Raji (cell line): ENCODE results near the gene SLIT2.

Source experiments
- POLR2A ChIP-seq: IDR thresholded peaks from 2 replicates; pipeline ENCODE4 v1.6.1; 2011; ENCODE audit warnings: low read depth, low read length, control low read depth; ENCODE audit not compliant: insufficient read depth

Gene SLIT2

GRCh38 chr4:20256381-20256881 lies 4.7 kb downstream of the SLIT2 start:
- no peak for TF ChIP-seq POLR2A

DNA sequence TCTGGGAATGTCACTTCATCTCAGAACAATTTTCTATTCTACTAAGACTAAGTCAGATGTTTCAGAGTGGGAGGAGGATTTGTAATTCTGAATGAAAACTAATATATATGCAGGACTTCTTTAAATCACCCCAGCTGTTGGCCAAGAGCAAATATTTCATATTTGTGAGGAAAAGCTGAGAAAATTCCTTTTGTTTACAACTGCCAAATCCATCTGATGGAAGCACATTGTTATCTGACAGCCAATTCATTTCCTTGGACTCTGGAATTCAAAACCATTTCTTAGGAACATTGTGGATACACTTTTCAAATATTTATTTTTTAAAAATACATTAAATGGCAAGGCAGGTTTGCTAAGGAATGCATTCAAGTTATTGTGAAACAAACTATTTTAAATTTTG lies 8.0 kb downstream of the SLIT2 start:
- TF ChIP-seq POLR2A: no peak

DNA sequence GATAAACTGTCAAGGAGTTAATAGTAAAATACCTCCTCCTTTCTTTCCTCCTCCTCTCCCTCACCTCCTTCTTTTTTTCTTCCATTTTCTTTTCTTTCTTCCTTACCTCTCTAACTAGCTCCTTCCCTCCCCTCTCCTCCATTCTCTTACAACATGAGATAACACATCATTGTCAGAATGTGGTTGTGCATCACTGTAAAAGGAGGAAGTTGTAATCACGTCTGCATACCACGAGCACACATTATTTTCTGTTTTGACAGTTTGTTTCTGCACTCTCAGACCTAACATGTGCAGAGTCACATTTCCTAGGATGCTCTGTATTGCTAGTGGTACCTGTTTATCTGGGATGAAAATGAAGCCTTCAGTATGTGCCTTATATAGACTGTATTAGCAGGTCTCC lies 9.1 kb downstream of the SLIT2 start:
- TF ChIP-seq POLR2A: no peak

DNA sequence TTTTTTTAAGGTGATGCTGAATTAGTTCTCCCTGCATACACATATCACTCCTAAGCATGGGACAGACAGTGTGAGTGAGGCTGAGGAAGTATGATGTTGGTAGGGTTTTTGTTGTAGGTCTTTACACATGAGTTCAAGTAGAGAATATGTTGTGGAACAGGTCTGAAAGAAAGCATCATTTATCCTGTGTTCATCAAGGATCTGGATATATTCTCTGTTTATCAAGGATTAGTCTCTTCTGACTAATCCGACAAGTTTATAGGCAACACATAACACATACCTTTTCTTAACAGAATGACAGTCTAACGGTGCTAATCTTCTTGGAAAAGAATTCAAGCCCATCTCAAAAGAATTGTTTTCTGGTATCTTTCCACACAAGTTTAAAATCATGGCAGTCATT lies 10.5 kb downstream of the SLIT2 start:
- TF ChIP-seq POLR2A: no peak

- no peak for TF ChIP-seq POLR2A
These were observed 13.0 kb downstream of the SLIT2 start for GRCh38 chr4:20264688-20265087.

DNA sequence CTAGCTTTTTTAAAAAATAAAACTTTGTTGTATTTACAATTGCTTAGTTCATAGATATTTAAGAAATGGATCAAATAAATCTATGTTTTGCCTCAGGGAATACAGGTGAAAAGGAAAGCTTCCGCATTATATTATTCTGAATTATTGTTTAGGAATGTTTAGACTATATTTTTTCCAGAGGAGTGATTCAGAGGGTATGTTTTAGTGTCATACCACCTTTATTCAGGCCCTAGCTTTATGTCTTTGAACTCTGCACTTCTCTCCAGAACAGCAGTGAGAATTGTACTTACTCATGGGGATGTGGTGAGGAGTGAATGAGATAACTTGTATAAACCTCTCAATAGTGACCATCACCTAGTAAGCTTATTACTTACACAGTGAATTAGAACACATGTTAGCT lies 14.0 kb downstream of the SLIT2 start:
- no peak for TF ChIP-seq POLR2A

DNA sequence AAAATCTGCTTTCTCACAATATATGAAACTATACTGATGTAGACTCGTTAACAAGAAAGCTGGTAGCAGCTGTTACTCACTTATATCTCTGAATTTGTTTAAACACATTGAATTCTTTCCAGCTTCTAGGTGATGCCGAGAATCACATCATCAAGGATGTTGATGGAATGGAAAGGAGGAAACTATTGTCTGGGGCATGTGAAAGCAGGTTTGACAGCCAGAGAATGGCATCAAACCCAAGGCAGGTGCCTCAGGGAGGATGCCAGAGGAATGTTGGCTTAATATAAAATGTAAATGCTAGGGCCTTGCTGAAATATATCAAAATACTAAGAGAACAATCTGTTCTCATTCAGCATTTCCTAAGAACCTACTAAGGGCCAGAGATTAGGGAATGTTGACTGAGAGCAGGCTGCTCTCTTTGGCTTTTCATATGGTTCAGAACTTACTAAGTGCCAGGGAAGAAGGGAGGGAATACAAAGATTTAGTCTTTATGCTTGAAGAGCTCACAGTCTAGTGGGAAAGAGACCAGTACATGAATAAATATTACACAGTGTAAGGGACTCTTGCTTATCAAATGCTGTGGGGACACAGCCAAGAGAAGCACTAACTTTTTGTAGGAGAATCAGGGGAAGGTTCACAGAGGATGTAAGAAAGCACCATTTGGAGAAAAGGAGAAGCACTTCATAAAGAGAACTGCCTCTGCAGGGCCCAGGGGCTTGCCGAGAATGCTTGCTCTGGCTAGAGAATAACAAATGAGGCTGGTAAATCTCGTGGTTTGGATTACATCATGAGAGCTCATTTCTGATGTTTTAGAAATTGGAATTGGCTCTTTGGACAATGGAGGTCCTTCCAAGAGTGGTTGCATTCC lies 14.7 kb downstream of the SLIT2 start:
- TF ChIP-seq POLR2A: no peak

GRCh38 chr4:20268028-20268427 lies 16.3 kb downstream of the SLIT2 start:
- TF ChIP-seq POLR2A: no peak

DNA sequence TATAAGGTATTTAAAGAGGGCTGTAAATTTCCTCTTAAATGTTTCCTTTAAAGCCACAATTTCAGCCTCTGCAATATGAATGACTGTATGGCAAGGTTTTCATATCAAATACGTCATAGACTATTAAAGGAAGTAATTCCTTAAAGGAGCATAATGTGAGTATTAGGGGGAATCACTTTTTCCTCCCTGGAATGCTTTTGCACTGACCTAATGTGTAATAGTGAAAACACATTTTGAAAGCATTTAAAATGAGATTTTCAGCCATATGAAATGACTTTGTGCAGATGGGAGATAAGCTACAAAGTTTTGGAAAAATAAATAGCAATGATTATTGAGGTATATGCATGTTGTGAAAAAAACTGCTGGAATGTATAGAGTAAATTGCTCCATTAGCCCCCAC lies 17.6 kb downstream of the SLIT2 start:
- no peak for TF ChIP-seq POLR2A

DNA sequence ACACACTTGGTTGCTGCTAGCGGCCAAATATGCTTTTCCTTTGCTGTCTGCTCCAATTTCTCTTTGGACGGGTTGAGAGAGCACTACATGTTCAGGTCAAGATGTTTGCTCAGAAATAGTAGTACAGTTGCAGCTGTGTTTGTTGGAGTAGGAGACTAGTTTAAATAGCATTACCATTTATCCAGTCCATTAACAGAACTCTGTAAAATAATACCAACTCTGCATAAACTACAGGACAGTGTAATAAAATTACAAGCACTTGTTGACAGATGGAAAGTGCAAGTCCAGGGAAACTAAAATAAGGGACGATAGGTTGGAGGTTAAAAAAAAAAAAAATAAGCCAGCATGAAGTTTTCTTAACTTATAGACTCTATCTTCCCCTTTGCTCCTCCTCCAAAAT lies 20.2 kb downstream of the SLIT2 start:
- no peak for TF ChIP-seq POLR2A

- TF ChIP-seq POLR2A: no peak
These were observed 20.7 kb downstream of the SLIT2 start for GRCh38 chr4:20272411-20272872.

DNA sequence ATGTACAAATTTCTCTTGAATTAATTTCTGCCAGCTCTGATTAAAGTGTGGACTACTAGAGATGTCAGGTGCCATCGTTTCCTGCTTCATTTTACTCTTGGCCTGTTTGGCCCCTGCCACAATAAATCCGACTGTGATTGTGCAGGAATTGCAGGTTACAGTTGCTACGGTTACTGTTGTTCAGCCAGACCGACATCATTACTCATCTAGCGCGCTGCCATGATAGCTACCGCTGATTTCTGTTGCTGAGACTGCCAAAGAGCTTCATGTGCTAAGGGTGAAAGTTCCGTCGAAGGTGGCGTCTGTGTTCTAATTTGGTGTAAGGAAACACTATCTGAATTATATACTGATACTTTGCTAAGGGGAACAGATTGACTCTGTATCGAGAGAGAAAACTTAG lies 22.1 kb downstream of the SLIT2 start:
- TF ChIP-seq POLR2A: no peak

DNA sequence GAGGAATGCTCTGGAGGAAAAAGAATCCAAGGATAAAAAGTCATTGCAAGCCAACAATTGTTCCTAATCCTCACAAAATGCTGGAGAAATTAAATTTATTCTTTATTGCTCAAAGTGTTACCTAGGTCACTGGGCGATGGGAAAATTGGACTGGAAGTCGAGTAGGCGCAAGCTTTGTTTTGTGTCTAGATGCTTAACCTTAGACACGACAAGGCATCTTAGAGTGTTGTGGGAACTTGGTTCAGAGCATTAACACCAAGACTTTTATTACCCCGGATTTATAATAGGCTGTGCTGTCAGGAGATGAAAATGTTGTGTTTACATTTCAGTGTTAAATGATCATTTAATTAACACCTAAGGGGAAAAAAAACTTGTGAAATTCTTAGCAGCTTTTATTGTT lies 25.1 kb downstream of the SLIT2 start:
- no peak for TF ChIP-seq POLR2A

DNA sequence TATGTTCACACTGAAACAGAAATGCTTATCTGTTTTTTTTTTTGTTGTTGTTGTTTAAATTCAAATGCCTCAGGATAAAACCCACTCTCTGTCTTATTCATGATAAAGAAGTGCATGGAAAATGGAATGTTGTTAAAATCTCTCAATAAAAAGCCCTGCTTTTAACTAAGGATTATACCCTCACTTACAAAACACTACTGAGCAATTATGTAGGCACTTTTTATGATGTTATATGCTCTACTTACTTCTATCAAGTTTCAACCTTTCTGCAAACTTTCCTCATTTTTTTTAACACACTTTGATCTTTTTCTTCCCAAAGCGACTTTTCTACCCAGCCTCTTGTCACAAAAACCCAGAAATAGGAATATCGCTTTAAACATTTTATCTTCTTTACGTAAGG lies 26.5 kb downstream of the SLIT2 start:
- TF ChIP-seq POLR2A: no peak

- TF ChIP-seq POLR2A: no peak
These were observed 27.7 kb downstream of the SLIT2 start for GRCh38 chr4:20279381-20279780.

GRCh38 chr4:20281453-20281852 lies 29.7 kb downstream of the SLIT2 start:
- no peak for TF ChIP-seq POLR2A

GRCh38 chr4:20283039-20283438 lies 31.3 kb downstream of the SLIT2 start:
- TF ChIP-seq POLR2A: no peak
